GM21423 (cell line): Measurements from ENCODE around the gene TARBP2.
"Not testable (repeated sequence)": the region's sequence is repeated elsewhere in the genome, so short reads cannot be mapped to it uniquely, and the experiment has no call there.

Experiments
- ATAC-seq: cut with Tn5 transposase; IDR thresholded peaks from one replicate; pipeline ENCODE4 v1.9.1; 2021; ENCODE audit warnings: mild to moderate bottlenecking, moderate library complexity; ENCODE audit not compliant: unreplicated experiment

TARBP2 gene

GRCh38 chr12:53510181-53510812 is 9.2 kb downstream of the TARBP2 start:
- no peak for ATAC-seq

DNA sequence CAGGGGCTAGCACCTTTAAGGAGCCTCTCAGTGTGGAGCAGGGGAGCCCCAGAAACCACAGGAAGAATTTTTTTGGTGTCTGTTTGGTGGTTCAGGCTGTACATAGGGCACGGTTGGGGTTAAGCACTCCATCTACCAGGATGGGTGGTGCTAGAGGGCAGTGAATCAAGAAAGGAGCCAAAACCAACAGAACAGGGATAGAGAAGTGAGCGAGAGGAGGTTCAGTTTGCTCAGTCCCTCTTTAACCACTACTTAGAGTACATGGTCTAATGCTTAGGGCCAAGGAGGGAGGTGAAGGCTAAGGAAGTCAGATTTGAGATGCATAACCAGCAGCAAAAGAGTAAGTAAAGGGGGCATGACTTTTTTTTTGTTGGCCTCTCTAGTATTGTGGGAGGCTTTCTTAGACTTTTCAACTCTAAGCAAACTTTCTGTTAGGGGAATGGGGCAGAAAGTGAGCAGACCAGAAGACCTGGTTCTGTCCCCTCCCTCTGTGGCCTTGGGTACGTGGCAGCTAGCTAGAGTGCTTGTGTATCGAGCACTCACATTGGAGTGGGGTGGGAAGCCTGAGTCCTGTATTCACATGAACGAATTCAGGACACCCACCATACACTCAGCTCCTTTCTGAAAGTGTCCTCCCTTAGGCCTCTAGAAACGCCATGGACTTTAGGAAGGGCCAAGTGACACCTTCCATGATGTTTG is 12.8 kb downstream of the TARBP2 start:
- ATAC-seq, result no peak

GRCh38 chr12:53514628-53515290 is 13.7 kb downstream of the TARBP2 start:
- ATAC-seq, result no peak

DNA sequence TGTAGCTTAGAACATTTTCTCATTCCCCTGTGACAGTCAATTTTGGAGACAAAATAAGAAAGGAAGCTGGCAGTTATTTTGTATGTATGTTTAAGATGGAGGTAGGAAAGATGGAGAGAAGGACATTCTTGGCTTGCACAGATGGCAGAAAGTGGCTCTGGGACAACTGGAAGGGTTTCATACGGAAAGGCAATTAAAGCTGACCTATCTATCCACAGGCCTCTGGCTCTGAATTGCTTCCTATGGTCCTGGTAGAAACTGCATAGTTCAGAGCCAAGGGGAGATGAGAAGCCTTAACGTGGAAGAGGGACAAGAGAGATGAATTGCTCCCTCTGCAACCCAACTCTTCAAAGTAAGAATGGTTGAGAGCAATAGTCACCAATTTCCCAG is 14.2 kb downstream of the TARBP2 start:
- ATAC-seq, result no peak

DNA sequence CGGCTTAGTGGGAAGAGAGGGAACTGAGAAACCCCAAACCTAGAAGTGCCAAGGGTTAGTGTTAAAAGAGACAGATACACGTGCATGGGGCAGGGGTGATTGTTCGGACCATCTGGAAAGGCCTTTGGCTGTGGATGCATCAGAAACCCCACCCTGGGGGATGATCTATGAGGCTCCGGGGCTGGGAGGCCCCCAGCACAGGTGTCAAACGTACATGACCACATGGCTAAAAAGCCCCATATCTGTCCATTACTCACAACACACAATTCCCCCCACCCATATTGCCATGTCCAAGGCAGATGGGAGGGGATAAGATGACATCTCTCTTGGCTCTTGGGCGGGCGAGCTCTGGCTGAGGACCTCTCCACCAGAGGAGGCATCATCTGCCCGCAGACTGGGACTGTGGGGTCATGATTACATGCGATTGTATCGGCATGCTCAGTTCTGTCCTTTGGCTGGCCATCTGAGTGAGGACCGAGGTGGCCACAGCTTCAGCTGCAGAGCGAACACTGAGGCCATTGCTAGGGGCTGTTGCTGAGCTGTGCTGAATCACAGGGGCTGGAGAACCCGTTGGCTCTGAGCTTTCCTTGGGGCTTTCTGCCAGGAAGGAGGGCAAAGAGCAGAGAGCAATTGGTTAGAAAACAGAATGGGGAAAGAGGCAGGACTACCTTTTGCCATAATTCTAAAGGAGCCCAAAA is 15.8 kb downstream of the TARBP2 start:
- no peak for ATAC-seq

DNA sequence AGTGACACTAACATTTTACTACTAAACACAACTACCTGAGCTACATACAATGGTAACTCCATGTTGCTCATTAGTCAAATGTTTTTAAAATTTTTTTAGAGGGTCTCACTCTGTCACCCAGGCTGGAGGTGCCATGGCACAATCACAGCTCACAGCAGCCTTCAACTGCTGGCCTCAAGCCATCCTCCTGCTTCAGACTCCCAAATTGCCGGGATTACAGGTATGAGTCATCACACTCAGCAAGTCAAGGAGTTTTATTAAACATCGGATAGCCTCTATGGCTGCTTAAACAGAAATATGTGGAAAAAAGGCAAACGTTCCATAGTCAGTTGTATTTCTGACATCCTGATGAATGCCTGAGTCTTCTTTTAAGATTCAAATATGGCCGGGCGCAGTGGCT is 17.3 kb downstream of the TARBP2 start:
- no peak for ATAC-seq

DNA sequence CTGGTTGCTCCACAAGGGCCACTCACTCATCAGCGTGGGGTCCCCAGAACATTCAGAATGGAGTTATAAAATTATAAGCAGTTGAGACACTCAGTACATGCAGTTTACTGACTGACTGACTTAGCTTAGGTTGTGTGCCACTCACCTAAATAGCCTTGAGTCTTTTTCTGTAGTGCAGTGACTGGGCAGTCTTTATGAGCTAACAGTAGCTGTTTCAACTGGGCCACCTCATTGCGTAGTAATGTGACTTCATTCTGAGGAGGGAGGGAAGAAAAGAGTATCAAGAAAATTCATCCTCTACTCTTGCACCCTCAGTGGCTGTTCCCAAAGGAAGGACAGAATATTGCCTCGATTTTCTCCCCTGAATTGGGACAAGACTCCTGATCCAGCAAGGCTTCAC is 22.0 kb downstream of the TARBP2 start:
- ATAC-seq, result no peak

- ATAC-seq, result no peak
These were observed 23.4 kb downstream of the TARBP2 start for GRCh38 chr12:53524476-53524875.

DNA sequence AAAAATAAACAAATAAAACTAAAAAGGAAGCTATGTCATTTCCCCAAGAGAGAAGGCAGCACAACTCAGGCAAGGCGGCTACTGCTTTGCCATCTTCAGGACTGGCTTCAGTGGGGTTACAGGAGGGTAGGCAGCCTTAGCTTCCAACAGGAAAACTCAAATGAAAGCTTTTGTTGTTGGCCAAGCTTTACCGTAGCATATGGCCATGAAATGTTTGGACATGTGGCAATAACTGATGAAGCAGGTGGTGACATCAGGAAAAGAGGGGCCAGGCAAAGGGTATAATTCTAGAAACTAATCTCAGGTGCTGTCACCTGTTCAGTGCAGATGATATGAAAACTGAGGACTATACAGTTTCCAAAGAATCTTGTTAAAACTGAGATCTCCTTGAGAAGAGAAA is 29.0 kb downstream of the TARBP2 start:
- no peak for ATAC-seq

DNA sequence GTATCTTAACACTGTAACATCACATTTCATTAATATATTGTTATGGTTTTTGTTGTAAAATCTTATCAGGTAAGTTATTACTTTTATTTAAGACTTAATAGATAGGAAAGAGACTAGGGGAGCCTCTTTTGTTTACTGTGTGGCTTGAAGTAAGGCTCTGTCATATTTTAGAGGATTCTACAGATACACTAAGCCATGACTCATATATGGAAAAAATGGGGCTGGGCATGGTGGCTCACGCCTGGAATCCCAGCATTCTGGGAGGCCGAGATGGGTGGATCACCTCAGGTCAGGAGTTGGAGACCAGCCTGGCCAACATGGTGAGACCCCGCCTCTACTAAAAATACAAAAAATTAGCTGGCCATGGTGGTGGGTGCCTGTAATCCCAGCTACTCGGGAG is 29.8 kb downstream of the TARBP2 start:
- ATAC-seq, result no peak

- no peak for ATAC-seq
These were observed 30.9 kb downstream of the TARBP2 start for GRCh38 chr12:53532021-53532420.

GRCh38 chr12:53532524-53533445 is 31.7 kb downstream of the TARBP2 start:
- no peak for ATAC-seq

DNA sequence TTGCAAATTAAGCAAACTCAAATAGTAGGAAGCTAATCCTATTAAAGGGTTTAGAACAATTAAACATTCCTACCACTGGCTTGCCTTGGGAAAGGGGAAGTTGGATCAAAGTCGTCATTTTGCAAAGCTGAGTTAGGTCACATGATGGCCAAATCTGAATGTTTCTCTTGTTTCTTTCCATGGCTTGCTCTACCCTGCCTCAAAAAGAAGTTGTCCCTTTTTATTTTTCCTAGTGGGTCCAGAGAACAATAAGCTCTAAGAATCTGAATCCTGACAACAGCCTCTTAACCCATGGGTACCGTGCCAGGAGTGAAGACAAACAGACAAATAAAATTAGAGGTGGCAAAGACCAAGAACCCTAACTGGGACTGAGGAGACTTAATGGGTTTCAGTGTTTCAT is 32.4 kb downstream of the TARBP2 start:
- ATAC-seq, result no peak

GRCh38 chr12:53536962-53537361 is 35.9 kb downstream of the TARBP2 start:
- no peak for ATAC-seq

DNA sequence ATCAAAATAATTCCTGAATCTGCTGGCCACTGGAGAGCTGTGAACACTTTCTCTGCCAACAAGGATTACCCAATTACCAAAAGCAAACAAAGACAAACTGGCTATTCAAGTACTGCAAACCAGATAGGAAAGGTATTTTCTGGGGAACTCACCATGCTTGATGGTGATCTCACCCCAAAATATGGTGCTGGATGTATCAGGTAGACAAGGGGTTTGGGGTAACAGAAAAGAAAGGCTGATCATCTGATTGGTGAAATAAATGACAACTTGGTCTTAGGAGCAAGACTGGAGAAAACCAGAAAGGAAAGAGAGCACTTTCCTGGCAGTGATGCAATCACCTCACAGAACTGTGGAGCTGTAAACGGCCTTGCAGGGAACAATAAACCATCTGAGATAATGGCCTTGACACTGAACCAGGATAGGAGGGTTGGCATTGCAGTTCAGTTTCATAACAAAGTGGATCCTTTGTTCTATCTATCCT is 37.2 kb downstream of the TARBP2 start:
- no peak for ATAC-seq

GRCh38 chr12:53539526-53539925 is 38.4 kb downstream of the TARBP2 start:
- no peak for ATAC-seq

GRCh38 chr12:53543539-53543938 is 42.5 kb downstream of the TARBP2 start:
- no peak for ATAC-seq

- not testable (repeated sequence) for ATAC-seq
These were observed 47.3 kb downstream of the TARBP2 start for GRCh38 chr12:53548354-53548753.

DNA sequence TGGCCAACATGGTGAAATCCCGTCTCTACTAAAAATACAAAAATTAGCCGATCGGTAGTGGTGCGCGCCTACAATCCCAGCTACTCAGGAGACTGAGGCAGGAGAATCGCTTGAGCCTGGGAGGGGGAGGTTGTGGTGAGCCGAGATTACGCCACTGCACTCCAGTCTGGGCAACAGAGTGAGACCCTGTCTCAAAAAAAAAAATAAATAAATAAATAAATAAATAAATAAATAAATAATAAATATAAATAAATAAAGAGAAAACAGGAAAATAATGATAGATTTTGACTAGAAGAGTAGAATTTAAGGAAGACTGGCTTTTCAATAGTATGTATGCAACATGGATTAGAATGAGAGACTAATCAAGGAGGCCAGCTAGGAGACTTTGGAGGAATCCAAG is 49.0 kb downstream of the TARBP2 start:
- not testable (repeated sequence) for ATAC-seq

DNA sequence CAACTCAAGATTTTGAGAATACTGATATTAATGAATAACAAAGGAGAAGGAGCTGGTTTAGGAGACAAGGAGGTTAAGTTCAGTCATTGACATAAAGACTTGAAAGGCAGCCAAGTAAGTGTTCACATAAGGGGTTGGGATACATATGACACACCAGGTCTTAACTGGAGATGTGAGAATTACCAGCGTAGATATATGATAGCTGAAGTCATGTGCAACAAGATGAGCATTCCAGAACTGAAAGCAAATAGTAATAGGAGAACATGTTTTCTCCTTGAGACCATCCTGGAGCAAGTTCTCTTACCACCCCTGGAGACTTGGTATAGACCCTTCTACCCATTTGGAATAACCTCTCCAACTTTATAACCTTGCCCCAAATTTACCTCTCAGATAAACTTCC is 49.5 kb downstream of the TARBP2 start:
- no peak for ATAC-seq
